NCI-H774 (cell line): Measurements from ENCODE around the gene MRPL12.
"Not testable (repeated sequence)": the region's sequence is repeated elsewhere in the genome, so short reads cannot be mapped to it uniquely, and the experiment has no call there.

Experiments used
- DNase-seq: peaks from one replicate; lab custom pipeline; 2025; lab: John Stamatoyannopoulos, UW

MRPL12 gene

DNA sequence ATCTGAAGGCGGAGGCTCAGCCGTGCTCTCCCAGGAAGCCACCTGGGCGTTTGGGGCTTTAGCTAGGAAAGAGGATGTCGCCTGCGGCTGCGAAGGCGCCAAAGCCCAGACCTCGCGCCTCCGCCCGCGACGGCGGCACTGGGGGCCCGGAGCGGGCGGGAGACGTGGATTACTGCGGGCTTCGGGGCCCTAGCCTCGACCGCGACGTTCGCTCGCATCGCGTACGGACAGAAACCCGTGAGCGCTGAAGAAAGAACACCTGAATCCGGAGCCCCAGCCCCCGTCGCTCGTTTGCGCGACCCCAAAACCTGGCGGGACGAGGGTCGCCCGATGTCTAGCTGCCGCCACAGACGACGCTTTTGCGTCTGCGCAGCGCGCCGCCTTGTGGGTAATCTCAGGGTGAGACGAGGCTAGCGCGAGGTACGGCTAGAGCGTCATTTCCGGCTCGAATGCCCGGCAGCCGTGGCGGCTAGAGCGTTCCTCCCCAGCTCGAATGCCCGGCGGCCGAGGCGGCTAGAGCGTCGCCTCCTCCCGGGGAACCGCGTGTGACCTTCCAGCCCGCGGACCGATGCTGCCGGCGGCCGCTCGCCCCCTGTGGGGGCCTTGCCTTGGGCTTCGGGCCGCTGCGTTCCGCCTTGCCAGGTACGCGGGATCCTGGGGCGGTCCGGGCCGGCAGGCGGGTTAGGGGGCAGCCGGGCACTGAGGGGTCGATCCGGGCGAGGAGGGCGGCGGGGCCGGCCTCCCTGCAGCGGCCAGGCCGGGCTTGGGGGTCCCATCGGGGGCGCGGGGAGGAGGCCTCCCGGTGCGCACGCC, at the start of gene MRPL12:
Gene MRPL12 (plus strand): TSS at position 434 of the 813 bp plus-strand sequence. CDS start 135 bp downstream, at position 569.
- peak; percentile 98 for DNase-seq

DNA sequence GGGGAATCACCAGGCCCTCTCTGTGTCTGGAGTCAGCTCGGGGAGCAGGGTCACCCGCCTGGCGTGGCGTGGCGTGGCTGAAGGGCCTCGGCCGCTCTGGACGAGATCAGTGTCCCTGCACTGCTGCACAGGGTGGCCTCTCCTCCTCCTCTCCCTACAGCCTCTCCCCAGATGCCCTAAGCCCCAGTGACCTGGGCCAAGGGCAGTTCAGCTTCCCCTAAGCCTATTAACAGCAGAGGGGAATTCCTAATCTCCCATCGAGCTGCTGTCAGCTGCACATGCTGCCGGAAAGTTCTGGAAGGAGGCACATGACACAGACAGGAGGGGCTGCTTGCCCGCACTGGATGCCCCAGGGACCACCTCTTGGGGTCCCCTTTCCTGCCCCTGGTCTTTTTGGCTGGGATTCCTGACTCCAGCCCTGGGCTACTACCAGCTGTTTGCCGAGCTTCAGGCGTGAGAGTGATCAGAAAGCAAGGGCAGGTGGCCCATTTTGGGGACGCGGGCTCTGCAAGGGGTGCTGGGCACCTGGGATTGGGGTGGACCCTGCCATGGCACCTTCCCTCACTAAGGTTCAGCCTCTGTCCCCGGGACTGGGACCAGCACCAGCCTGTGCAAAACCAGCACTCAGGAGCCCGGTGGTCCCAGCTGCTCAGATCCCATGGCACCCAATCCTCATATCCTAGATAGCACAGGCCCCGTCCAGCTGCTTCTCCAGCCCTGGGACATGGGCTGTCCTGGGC, 47.6 kb upstream of the MRPL12 start:
- no peak for DNase-seq

DNA sequence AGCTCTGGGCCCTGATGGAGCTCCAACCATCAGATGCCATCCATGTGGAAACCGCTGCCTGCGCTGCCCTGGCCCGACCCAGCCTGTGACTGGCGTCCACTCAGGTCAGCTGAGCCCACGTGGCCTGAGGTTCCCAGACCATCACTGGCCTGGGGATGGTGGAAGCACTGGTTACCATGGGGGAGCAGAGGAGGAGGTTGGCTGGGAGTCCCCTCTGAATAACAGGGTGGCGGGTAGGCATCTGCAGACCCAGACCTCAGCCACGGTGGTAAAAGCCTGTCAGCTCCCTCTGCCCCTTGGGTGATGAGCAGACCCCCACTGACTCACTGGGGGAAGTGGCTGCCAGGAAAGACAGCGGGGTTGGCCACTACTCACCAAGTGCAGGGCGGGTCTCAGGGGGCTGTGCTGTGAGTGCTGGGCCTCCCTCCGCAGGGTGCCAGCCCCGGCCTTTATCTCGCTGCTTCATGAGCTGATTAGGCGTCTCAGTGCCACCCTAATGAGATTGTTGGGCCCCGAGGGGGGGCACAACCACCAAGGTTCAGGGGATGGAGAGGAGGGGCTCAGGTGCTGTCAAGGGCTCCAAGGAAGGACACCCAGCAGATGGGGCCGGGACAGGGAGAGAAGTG, 46.9 kb upstream of the MRPL12 start, which contains the start of gene PDE6G:
Gene PDE6G (minus strand): TSS at position 425 of the 626 bp plus-strand sequence. CDS start 3,237 bp downstream, outside the sequence.
- DNase-seq = no peak

DNA sequence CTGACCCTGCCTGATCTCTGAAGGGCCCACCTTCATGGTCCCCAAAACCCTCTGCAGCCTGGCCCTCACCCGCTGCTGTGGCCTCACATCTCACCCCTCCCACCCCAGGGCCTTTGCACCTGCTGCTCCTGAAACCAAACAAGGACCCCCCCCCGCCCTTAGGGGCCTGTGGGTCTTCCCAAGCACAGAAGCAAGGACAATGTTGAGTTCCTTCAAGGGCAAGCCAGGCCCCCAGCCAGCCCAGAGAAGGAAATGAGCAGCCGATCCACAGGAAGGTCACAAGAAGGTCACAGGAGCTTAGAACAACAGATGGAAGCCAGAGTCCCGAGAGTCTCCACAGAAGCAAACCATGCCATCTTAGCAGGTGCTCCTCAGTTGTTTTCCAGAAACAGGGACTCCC, 46.3 kb upstream of the MRPL12 start:
- no peak for DNase-seq

DNA sequence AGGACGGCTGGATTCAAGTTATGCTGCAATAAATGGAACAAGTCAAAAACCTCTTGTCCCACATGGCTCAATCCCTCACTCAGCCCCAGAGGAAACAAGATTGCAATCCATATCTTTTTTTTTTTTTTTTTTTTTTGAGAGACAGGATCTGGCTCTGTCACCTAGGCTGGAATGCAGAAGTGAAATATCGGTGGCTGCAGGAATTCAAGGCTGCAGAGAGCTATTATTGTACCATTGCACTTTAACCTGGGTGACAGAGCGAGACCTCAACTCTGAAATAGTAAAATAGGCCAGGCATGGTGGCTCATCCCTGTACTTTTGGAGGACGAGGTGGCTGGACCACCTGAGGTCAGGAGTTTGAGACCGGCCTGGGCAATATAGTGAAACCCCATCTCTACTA, 44.1 kb upstream of the MRPL12 start:
- no peak for DNase-seq

DNA sequence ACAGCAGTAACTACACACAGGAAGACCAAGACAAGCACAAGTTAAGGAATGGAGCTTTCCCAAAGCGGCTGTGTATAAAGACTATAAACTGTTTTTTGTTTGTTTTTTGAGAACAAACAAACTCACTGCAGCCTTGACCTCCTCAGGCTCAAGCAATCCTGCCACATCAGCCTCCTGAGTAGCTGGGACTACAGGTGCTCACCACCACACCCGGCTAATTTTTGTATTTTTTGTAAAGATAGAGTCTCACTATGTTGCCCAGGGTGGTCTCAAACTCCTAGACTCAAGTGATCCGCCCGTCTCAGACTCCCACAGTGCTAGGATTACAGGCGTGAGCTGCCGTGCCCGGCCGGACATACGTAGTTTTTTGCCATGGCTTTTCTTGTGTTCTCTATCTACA, 42.7 kb upstream of the MRPL12 start:
- no peak for DNase-seq

DNA sequence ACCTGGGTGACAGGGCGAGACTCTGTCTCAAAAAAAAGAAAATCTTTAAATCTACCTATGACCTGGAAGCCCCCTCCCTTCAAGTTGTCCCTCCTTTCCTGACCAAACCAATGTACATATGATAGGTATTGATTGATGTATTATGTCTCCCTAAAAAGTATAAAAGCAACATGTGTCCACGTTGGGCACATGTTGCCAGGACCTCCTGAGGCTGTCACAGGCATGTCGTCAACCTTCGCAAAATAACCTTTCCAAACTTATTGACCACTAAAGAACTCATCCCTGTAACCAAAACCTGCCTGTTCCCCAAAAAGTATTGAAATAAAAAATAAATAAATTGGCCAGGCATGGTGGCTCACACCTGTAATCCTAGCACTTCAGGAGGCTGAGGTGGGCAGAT, 41.2 kb upstream of the MRPL12 start:
- no peak for DNase-seq

DNA sequence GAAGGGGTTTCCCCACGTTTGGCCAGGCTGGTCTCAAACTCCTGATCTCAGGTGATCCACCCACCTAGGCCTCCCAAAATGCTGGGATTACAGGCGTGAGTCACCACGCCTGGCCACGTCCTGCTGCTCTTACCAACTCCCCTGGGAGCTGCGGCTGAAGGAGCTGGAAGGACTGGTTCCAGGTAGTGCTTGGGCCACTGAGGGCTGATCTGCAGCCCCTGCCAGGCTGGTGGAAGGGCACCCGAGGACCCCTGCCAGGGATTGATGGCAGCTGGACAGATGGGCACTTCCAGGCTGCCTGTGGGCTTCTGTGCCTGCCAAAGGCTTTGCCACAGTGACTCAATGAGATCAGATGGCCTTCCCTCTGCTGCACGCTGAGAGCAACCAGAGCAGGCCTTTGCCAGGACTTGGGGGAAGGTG, 39.1 kb upstream of the MRPL12 start:
- DNase-seq = no peak

DNA sequence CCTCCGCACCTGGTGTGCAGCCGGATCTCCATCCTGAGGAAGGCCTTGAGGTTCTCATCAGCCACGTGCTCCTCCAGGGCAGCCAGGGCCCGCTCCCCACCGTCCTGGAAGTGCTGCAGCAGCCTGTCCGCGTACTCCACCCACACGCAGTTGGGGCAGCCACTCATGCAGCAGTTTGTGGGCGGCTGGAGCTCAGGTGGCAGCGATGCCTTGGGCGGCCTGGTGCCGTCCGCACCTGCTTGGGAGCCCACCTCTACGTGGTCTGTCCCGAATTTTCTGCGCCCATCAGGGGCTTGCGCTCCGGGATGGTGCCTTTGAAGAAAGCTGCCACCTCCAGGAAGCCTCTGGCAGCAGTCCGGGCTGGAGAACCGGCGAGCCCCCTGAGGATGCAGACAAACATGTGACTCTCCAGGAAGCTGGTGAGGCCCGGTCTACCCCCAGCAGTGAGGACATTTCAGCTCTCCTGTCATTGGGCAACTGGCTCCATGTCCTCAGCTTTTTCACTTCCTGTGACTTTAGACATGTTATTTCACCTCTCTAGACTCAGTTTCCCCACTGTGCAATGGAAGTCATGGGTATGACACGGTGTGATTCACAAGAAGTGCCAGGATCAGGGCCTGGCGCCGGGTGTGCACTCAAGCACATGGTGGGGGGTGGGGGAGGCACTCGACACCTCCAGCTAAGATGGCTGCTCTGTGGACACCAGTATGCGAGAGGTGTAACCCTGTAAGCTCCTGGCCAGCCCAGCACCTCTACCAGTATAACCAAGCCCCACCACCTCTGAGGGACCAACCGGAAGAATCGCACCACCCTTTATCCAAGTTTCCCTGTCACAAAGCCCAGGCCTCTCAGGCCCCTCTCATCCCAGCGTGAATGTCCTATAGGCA, 37.7 kb upstream of the MRPL12 start:
- DNase-seq = no peak

DNA sequence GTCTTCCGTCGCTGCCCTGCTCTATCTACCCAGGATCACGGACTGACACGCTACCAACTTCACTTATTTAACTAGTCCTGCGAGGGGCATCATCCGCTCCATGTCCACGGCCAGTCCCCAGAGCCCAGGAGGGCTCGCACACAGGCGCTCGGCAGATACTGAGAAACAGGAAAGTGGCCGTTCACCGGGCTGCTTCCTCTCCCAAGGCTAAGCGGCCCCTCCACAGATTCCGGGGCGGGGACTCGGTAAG, 37.1 kb upstream of the MRPL12 start:
- no peak for DNase-seq

DNA sequence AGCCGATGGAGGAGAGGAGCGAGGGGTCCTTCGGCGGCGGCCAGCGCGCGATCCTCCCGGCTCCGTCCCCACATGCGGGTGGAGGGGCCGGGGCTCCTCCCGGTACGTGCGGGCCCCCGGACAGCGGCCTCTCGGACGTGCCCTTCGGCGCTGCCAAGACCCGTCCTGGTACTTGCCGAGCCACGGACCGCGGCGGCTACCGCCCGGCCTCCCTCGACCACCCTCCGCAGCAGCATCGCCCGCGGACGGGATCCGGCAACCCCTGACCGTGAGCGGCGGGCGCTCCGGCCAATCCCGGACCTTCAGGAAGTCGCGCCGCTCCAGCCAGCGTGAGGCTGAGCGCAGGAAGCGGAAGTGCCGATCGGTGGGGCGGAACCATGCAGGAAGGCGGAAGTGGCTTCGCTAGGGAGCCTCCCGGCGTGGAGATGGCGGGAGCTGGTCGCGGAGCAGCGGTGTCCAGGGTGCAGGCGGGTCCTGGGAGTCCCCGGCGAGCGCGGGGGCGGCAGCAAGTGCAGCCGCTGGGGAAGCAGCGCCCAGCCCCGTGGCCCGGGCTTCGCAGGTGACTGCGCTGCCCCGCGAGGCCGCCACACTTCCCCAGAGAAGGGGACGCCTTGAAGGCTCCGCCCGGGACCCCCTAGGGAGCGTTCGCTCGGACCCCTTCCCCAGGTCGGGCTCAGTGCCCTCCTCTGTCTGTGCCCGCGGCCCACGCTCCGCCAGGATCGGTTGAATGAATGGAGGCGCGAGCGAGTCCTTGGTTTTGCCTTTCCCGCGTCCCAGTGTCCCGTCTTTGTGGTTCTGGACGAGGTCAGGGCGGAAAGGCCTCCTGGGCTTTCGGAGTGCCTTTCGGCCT, 36.6 kb upstream of the MRPL12 start, which contains the start of the genes CCDC137 and OXLD1:
Gene CCDC137 (plus strand): TSS at position 396 of the 850 bp plus-strand sequence. CDS start 30 bp downstream, at position 426.
Gene OXLD1 (minus strand): TSS at position 264 of the 850 bp plus-strand sequence. CDS start 28 bp downstream, at position 236.
- peak; percentile 99 for DNase-seq

DNA sequence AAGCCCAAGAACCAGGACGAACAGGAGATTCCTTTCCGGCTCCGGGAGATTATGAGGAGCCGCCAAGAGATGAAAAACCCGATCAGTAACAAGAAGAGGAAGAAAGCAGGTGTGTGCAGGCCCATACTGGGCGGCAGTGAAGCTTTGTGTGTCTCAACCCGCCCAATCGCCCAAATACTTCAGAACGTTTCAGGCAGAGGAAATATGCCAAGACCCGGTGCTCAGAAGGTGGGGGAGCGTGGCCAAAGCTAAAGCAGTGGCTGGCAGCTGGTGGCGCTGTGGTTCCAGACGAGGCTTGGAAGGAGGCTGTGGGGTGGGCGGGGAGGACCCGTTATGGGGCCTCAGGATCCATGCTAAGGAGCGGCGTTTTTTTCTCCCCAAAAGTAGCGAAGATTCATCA, 35.4 kb upstream of the MRPL12 start:
- no peak for DNase-seq

DNA sequence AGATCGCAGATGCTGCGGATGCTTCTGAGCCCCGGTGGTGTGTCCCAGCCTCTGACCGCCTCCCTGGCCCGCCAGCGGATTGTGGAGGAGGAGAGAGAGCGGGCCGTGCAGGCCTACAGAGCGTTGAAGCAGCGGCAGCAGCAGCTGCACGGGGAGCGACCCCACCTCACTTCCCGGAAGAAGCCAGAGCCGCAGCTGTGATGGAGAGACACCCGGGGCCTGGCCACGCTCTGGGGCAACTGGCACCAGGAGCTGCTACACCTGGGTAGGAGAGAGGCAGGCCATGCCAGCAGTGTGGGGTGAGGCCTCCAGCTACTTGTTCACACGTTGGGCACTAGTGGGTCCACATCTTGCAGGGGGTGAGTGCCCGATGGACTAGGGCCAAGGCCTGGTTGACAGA, 30.7 kb upstream of the MRPL12 start:
- DNase-seq = no peak

DNA sequence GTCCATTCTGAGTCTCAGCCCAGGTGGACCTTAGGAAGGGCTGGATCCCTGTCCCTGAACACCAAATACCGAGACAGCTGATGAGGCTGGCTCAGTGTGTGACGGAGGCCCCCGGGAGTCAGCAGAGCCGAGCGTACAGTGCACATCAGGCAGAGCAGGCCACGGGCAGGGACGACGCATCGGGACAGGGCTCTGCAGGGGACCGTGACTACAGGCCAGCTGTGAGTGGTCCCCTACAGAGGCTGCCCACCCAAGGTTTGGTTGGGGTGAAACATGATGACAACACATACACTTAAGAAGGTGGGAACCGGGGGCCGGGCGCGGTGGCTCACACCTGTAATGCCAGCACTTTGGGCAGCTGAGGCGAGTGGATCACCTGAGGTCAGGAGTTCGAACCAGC, 30.2 kb upstream of the MRPL12 start:
- DNase-seq = no peak

DNA sequence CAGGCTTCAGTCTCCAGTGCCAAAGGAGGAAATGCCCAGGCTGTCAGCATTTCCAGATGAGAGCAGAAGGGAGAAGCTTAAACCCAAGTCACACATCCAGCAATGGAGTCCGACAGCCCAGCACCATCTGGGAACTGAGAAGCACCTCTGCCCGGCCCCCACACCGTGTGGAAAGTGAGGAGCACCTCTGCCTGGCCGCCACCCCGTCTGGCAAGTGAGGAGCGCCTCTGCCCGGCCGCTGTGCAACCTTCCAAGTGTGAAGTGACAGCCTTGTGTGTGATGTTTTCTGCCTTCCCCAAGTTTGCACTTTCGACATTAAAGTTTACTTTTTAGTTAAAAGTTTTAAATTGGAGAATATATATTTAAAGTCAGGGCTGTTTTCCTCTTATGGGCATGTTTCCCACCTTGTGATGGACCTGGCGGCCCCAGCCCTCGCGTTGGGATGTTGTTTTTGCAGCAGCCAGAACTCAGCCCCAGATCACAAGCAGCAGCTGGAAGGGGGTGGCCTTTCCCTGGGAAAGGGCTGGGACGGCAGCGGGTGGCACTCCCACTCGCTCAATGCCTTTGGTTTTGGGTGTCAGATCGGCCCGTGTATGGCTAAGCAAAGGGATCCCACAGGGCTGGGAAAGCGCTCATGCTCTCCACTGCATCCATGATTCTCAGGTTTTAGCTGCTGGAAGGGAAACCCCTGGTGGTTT, 29.5 kb upstream of the MRPL12 start:
- DNase-seq = no peak

DNA sequence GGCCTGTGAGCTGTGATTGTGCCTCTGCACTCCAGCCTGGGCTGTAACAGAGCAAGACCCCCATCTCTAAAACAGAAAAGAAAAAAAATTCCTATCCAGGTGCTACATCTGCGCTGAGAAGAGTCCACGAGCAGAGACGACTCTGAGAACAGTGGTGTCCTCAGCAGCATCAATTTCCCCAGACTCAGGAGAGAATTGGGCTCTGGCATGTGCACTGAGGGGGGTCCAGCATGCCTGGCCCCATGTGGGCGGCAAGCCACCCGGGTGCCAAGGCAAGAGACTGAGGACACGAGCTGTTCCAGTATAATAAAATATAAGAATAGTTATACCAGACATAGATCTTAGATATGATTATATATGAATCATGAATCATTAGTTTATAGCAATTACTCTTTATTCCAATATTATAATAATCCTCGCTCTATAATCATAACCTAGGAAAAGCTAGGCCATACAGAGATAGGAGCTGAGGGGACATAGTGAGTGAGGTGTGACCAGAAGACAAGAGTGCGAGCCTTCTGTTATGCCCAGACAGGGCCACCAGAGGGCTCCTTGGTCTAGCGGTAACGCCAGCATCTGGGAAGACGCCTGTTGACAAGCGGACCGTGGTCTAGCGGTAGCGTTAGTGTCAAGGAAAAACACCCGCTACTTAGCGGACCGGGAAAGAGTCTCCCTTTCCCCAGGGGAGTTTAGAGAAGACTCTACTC, 27.5 kb upstream of the MRPL12 start:
- DNase-seq = not testable (repeated sequence)

DNA sequence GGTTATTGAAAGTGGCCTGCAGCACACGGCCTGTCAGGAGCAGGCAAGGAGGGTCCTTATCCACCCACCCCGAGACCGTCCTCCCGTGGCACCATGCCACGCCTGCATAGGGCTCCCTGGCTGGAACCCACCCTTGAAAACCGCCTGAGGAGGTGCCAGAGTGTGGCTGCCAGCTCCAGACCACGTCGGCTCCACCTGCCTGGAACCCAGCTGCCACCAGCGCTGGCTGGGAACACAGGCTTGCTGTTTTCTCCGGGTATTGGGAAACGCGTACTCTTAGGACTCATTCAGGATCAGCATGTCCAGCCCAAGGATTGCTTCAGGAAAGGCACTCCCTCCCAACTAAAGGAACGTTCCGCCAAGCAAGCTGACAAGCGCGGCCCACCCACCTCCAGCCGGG, 26.3 kb upstream of the MRPL12 start:
- DNase-seq = no peak

DNA sequence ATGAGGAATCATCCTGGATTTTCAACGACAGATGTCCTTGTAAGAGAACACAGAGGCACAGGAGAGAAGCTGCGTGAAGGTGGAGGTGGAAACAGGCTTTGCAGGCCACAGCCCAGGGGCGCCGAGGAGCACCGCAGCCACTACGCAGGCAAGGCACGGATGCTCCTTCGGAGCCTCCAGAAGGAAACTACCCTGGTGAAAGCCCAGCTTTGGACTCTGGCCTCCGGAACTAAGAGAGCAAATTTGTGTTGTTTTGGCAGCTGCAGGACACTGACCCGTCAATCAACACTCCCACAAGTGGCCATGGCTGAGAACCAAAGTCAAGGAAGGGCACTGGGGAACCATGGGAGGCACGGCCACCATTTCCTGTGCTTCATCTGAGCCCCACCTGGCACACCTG, 23.0 kb upstream of the MRPL12 start:
- no peak for DNase-seq

DNA sequence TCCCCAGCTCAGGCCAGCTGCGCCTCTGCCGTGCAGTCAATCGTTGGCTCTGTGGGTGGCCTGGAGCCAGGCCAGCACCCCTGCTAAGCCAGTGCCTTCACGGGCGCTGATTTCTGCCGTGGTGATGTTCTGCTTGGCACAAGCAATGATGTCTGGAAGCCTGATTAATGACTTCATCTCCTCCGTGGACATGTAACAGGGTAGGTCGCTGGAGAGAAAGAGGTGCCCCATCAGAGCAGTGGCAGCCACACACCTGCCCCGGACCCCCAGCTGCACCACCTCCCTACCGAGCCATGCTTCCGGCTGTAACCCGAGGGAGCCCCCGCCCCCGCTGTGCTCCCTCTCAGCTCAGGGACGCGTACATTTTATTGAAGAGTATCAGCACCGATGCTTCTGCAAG, 21.5 kb upstream of the MRPL12 start:
- DNase-seq = no peak
